A673 (cell line): ENCODE data around the gene REEP6.

ENCODE experiments used
- EZH2 ChIP-seq: fragments of 200-600 bp; sonication (generic); IDR thresholded peaks from 2 replicates; pipeline ENCODE4 v1.6.1; 2017; ENCODE audit warnings: borderline replicate concordance, low read depth, mild to moderate bottlenecking, mixed read lengths, antibody characterized with exemption, low read length; ENCODE audit not compliant: poor library complexity, severe bottlenecking
- TF ChIP-seq, protein P1 (sequence below): fragments of 300-800, 200-600 bp; sonication (generic); conservative IDR thresholded peaks from 2 replicates; pipeline ENCODE4 v1.5.1; 2017; ENCODE audit warnings: low read depth, mild to moderate bottlenecking, antibody characterized with exemption, low read length, moderate library complexity, mixed read lengths

DNA sequence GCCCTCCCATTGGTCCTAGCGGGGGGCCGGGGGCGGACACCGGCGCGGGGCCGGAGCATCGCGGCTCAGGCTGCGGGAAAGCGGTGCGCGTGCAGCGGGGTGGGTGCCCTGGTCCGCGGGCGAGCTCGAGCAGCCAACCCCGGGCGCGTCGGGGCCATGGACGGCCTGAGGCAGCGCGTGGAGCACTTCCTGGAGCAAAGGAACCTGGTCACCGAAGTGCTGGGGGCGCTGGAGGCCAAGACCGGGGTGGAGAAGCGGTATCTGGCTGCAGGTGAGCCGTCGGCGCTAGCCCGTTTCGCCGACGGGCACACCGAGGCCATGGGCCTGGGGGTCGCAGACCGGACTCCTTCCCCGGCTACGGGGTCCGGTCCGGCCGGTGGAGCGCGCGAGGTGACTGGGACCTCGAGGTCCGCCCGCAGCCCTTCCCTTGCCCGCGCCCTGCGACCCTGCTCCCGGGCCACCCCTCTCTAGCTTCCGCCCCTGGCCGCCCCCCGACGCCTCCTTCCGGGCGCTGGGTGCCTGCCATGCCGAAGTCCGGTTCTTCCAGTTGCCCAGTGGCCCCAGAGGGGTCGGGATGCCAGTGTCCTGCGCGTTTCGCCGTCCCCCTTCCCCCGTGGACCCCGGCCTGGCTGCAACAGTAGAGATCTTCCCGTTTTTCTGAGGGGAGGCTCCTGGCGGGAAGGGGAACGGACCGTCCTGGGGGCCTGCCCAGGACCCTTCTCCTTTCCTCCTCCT is at the start of gene REEP6:
- TF ChIP-seq, protein P1, sequence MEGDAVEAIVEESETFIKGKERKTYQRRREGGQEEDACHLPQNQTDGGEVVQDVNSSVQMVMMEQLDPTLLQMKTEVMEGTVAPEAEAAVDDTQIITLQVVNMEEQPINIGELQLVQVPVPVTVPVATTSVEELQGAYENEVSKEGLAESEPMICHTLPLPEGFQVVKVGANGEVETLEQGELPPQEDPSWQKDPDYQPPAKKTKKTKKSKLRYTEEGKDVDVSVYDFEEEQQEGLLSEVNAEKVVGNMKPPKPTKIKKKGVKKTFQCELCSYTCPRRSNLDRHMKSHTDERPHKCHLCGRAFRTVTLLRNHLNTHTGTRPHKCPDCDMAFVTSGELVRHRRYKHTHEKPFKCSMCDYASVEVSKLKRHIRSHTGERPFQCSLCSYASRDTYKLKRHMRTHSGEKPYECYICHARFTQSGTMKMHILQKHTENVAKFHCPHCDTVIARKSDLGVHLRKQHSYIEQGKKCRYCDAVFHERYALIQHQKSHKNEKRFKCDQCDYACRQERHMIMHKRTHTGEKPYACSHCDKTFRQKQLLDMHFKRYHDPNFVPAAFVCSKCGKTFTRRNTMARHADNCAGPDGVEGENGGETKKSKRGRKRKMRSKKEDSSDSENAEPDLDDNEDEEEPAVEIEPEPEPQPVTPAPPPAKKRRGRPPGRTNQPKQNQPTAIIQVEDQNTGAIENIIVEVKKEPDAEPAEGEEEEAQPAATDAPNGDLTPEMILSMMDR, result no peak
- no peak for TF ChIP-seq EZH2
